HG03432 (cell line): ENCODE measurements around the gene IGSF3.

ENCODE experiments used
- ATAC-seq: cut with Tn5 transposase; IDR thresholded peaks from one replicate; pipeline ENCODE4 v1.9.1; 2021; ENCODE audit warnings: mild to moderate bottlenecking, moderate library complexity; ENCODE audit not compliant: unreplicated experiment

Gene IGSF3

GRCh38 chr1:116686723-116687352, 19.3 kb upstream of the IGSF3 start:
- no peak for ATAC-seq

GRCh38 chr1:116686175-116686574, 18.6 kb upstream of the IGSF3 start:
- no peak for ATAC-seq

GRCh38 chr1:116684575-116684974, 17.0 kb upstream of the IGSF3 start:
- no peak for ATAC-seq

- no peak for ATAC-seq
Observed at GRCh38 chr1:116682641-116683221, 15.2 kb upstream of the IGSF3 start.

DNA sequence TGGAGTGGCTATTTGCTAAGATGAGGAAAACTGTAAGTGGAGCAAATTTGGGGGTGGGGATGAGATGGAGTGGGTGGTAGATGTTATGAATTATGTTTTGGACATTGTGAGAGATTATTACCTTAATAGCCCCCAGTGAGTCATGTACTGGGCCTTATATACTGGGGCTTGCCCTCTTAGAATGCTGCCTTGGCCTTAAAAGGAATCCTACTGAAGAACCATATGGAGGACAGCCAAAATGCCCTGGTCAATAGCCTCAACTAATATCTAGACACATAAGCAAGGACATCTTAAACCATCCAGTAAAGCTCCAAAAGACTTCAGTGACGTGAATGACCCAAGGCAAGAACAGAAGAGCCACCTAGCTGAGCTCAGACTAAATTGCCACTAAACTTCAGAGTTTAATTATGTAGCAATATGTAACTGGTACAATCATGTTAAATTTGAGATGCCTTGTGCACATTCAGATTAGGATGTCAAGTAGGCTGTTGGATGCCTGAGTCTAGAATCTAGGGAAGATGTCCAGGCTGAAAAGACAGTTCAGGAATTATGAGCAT, 13.9 kb upstream of the IGSF3 start:
- ATAC-seq = no peak

DNA sequence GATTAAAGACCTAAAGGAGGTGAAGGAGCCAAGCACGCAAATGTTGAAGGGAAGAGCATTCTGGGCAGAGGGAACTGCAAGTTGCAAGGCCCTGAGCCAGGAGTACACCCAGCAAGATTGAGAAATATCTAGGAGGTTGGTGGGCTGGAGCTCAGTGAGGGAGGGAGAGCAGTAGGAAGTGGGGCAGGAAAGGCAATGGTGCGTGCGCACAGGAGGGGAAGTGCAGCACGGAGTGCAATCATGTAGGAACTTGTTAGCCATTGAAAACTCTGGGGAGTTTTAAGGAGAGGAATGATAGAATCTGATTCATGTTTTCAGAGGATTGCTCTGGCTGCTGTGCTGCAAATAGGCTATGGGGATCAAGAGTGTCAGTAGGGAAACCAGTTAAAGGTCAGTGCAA, 13.2 kb upstream of the IGSF3 start:
- ATAC-seq = no peak

DNA sequence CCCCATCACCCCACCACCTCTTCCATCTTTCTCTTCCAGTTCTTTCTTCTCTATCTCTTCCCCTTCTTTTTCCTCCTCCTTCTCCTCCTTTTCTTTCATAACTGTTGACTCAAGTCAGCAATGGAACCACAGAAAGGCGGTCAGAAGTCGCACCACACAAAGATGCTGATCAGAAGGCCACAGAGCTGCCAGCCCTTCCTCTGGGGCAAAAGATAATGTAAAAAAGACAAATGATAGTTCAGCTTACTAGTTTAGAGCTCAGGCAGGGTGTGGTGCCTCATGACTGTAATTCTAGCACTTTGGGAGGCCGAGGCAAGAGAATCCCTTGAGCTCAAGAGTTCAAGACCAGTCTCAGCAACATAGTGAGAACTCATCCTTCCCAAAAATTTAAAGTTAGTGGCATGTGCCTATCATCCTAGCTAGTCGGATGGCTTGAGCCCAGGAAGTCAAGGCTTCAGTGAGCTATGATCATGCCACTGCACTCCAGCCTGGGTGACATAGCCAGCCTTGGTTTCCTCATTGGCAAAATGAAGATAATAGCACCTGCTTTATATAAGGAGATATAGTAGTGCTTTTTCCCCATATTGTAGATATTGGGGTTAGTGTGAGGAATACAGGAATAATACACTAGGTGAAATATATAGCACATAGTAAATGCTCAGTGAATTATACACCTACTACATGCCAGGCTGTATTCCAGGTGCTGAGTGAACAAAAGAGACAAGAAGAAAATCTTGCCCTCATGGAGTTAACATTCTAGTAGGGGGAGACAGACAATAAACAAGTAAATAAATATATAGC, 12.5 kb upstream of the IGSF3 start:
- ATAC-seq = no peak

DNA sequence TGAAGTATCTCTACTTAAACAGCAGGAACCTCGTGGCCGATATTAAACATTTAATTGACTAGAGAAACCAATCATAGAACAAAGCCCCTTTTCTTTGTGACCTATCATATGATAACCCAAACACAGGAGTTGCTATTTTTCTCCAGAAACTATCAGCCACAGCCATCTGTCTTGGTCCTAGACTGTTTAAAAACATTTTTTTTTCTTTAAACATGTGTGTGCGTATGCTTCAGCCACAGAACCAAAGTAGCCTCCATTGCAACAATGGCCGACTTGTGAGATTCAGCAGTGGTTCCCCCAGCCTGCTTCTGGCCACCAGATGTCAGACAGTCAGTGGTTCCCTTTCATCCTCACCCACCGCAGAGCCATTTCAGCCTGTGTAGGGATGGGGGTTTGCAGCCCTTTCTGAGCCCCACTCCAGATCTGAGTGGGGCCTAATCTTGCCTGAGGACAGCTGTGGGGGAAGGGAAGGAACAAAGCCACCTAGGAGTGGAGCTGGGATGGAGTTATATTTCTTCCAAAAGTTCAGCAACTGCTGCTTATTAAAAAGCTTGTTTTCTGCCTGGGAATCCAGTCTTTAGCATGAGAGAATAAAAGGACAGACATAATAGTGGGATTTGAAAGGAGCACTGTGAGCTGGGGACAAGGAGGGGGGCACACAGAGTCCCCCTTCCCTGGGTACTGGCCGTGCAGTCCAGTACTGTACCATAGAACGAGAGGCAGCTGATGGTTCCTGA, 11.7 kb upstream of the IGSF3 start:
- no peak for ATAC-seq

GRCh38 chr1:116678732-116679090, 11.2 kb upstream of the IGSF3 start:
- no peak for ATAC-seq

DNA sequence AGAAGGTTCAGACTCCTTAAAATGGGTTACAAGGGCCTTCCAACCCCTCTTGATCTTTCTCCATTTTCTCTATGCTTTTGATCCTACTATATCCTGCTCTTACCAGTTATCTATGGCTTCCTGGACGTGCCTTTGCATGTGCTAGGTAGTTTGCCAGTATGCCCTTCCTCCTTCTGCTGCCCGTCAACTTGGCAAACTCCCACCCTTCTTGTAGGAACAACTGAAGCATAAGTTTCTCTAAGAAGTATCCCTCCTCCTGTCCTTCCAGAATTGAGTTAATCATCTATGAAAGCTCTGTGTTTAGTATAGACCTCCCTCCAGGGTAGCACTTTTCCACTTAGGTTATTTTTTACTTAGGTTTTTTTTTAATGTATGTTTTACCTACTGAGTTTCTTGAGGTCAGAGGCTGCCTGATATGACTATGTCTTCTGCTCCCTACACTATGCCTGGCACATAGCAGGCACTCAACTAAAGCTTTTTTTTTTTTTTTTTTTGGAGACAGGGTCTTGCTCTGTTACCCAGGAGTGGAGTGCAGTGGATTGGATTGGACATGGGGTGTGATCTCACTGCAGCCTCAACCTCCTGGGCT, 10.0 kb upstream of the IGSF3 start:
- ATAC-seq = no peak

DNA sequence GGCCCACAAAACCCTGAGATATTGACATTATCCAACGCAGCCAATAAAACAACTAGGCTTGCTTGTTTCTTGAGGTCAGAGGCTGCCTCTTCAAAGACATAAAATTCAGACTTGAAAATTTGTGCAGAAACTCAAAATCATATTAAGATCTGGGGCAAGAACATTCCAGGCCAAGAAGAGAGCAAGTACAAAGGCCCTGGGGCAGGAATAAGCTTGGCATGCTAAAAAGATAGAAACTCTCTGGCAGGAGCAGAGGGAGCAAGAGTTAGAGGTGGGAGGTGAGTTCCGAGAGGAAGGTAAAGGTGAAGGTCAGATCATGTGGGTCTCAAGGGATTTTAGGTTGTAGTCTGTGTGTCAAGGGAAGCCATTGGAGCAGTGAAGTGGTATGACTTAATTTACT, 8.8 kb upstream of the IGSF3 start:
- ATAC-seq = no peak

- ATAC-seq = no peak
Observed at GRCh38 chr1:116674751-116675150, 7.2 kb upstream of the IGSF3 start.

DNA sequence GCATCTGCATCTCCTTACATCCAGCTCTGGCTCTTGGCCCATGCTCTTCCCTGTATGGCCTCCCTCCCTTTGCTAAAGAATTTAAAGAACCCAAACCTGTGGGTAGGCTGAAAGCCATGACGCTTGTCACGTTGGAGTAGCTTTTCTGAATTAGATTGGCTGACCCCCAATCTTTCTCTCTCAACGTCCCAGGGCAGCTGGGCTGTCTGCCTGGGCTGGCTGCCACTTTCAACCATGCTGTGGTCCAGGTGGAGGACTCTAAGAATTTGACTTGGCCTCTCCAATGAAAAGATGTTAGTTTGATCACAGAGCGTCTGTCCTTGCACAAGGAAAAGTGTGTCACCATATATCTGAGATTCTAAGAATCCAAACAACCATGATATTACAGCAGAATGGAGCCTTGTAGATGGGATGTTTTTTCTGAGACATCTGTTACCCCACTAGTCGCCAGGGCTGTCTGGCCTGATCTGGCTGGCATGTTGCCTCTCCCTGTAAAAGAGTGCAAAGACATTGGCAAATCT, 6.5 kb upstream of the IGSF3 start:
- ATAC-seq = no peak

- ATAC-seq = no peak
Observed at GRCh38 chr1:116671912-116672311, 4.4 kb upstream of the IGSF3 start.

GRCh38 chr1:116671072-116671760, 3.7 kb upstream of the IGSF3 start:
- ATAC-seq = no peak

DNA sequence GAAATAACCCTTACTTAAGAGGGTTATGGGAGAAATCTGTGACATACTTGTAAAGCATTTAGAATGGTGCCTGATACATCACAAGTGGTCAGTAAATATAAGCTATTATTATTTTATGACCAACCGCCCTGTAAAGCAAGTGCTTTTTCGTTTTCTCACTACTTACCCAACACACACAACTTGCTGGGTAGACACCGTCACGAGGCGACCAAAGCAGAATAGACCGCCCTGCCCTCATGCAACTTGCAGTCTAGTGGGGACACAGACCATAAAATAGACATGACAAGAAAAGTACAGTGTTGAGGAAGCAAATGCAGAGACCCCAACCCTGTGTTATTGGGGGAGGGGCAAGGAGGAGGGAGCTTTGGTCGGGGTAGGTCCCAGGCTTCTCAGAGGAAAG, 744 bp upstream of the IGSF3 start:
- no peak for ATAC-seq

GRCh38 chr1:116667078-116667574, 407 bp downstream of the IGSF3 start:
- peak; percentile 5 for ATAC-seq

- ATAC-seq = no peak
Observed at GRCh38 chr1:116666187-116667077, 1.1 kb downstream of the IGSF3 start.

DNA sequence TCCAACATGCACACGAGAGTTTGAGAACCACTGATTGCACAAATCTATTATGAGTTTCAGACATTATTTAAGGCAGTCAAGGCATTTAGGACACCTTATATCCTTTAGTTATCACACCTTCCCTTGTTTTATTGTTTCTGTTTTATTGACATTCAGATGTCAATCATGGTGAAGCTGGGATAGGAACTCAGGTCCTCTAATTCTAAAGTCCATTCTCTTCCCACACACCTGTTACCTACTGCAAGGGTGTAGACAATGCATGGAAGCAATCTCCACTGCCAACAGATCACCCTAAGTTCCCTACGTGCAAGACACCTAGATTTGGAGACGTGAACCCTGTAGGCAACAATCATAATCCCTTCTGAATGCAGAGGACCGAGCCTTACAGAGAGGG, 2.6 kb downstream of the IGSF3 start:
- no peak for ATAC-seq
